ENCODE measurements around the gene SPRR2F. TPM values are rescaled to one million over a fixed set of nuclear protein-coding genes. Genes with fewer than 3 reads are reported as not detected.

The SPRR2F gene
- polyA plus RNA-seq, 1 experiment = not detected

DNA sequence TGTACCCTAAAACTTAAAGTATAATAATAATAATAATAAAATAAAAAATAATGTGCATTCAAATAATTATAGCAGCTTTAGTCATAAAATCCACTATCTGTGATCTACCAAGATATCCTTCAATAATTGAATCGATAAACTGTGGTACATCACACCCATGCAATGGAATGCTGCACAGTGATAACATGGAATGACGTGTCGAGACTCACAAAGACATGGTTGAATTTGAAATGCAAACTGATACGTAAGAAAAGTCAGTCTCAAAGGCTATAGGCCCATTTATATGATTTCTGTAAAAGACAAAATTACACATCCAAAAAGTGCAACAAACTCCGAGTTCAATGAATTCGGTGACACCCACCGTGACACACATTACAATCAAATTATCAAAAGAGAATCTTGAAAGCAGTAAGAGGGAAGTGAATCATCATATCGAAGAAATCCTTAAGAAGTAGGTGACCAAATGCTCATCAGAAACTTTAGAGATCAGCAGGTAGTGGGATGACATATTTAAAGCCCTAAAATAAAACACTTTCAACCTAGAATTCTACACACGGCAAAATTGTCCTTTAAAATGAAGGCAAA is 13.8 kb downstream of the SPRR2F start:
- TF ChIP-seq, protein P1, sequence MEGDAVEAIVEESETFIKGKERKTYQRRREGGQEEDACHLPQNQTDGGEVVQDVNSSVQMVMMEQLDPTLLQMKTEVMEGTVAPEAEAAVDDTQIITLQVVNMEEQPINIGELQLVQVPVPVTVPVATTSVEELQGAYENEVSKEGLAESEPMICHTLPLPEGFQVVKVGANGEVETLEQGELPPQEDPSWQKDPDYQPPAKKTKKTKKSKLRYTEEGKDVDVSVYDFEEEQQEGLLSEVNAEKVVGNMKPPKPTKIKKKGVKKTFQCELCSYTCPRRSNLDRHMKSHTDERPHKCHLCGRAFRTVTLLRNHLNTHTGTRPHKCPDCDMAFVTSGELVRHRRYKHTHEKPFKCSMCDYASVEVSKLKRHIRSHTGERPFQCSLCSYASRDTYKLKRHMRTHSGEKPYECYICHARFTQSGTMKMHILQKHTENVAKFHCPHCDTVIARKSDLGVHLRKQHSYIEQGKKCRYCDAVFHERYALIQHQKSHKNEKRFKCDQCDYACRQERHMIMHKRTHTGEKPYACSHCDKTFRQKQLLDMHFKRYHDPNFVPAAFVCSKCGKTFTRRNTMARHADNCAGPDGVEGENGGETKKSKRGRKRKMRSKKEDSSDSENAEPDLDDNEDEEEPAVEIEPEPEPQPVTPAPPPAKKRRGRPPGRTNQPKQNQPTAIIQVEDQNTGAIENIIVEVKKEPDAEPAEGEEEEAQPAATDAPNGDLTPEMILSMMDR (IDR thresholded peaks at IDR 0.05; ENCODE audit: insufficient read depth, low read depth, low read length) = no peak
- H3K4me3 ChIP-seq (ENCODE audit: low read depth, low read length) = no peak overlapping the region
- CTCF ChIA-PET = no interaction called here
- POLR2A ChIA-PET = no interaction called here
- no peak for DNase-seq (ENCODE audit: low read depth)
- H3K27me3 ChIP-seq (ENCODE audit: control insufficient read depth, insufficient read depth, low read length) = no peaks in the 10 kb centered on the region
- H3K36me3 ChIP-seq (ENCODE audit: control insufficient read depth, insufficient read depth, low read length) = no peaks in the 10 kb centered on the region

DNA sequence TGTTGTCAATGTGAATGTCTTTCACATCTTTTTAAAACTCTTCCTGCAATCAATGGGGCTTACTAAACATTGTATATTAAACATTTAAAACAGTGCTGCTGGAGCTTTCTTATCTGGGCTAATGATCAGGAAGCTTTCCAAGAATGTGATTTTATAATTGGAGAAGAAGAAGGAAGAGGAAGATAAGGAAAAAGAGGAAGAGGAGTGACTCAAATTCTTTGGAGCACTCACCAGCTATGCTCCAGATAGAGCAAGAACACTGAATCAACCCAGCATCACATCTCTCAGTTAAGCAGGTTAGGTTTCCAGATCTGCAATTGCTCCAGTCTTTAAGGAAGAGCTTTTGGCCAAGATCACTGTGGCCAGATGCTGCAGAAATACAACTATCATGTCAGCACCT is 17.6 kb downstream of the SPRR2F start:
- TF ChIP-seq, protein P1 (IDR thresholded peaks at IDR 0.05; ENCODE audit: insufficient read depth, low read depth, low read length) = no peak
- no peaks in the 10 kb centered on the region for H3K36me3 ChIP-seq (ENCODE audit: control insufficient read depth, insufficient read depth, low read length)
- DNase-seq (ENCODE audit: low read depth) = no peak
- H3K27me3 ChIP-seq (ENCODE audit: control insufficient read depth, insufficient read depth, low read length) = no peaks in the 10 kb centered on the region
- no peak overlapping the region for H3K4me3 ChIP-seq (ENCODE audit: low read depth, low read length)
- ChIA-PET POLR2A (no interaction called here), CTCF (no interaction called here)

GRCh38 chr1:153094426-153094825 is 18.9 kb downstream of the SPRR2F start, which contains the start of gene SPRR2E:
TSS of gene SPRR2E (minus strand) at chr1:153094526. CDS start at chr1:153093751, 775 bp downstream.
- no peaks in the 10 kb centered on the region for H3K36me3 ChIP-seq (ENCODE audit: control insufficient read depth, insufficient read depth, low read length)
- H3K4me3 ChIP-seq (ENCODE audit: low read depth, low read length) = no peak within 1 kb of the TSS
- ChIA-PET CTCF (interaction anchor here (0.6 kb wide), 1 partner anchor 537 kb away, joined by 4 read pairs; no protein-coding TSS in a partner anchor), POLR2A (no interaction called here)
- TF ChIP-seq, protein P1 (IDR thresholded peaks at IDR 0.05; ENCODE audit: insufficient read depth, low read depth, low read length) = no peak
- H3K27me3 ChIP-seq (ENCODE audit: control insufficient read depth, insufficient read depth, low read length) = no peaks in the 10 kb centered on the region
- DNase-seq (ENCODE audit: low read depth) = no peak

GRCh38 chr1:153087652-153088051 is 25.7 kb downstream of the SPRR2F start:
- TF ChIP-seq, protein P1 (IDR thresholded peaks at IDR 0.05; ENCODE audit: insufficient read depth, low read depth, low read length) = no peak
- POLR2A ChIA-PET = no interaction called here

DNA sequence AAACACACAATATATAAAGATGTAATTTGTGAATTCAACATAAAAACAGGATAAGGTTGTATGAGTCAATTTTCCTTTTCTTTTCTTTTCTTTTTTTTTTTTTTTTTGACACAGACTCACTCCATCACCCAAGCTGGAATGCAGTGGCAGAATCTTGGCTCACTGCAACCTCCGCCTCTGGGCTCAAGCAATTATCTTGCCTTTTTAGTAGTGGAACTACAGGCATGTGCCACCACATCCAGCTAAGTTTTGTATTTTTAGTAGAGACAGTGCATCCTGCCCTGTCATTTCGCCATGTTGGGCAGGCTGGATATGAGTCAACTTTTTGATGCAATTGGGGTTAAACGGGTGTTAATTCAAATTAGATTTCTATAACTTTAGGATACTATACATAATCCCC is 31.6 kb downstream of the SPRR2F start:
- no peaks in the 10 kb centered on the region for H3K36me3 ChIP-seq (ENCODE audit: control insufficient read depth, insufficient read depth, low read length)

More at GRCh38 chr1:153087652-153088051, 25.7 kb downstream of the SPRR2F start:
- CTCF ChIA-PET = no interaction called here
- no peaks in the 10 kb centered on the region for H3K27me3 ChIP-seq (ENCODE audit: control insufficient read depth, insufficient read depth, low read length)
- H3K4me3 ChIP-seq (ENCODE audit: low read depth, low read length) = no peak overlapping the region
- DNase-seq (ENCODE audit: low read depth) = no peak
- H3K36me3 ChIP-seq (ENCODE audit: control insufficient read depth, insufficient read depth, low read length) = no peaks in the 10 kb centered on the region

More for the DNA sequence above, 31.6 kb downstream of the SPRR2F start:
- H3K27me3 ChIP-seq (ENCODE audit: control insufficient read depth, insufficient read depth, low read length) = no peaks in the 10 kb centered on the region
- no peak for DNase-seq (ENCODE audit: low read depth)
- no peak overlapping the region for H3K4me3 ChIP-seq (ENCODE audit: low read depth, low read length)
- ChIA-PET POLR2A (no interaction called here), CTCF (interaction anchor here (0.6 kb wide), 1 partner anchor 83 kb away, joined by 3 read pairs; no protein-coding TSS in a partner anchor)
- TF ChIP-seq, protein P1 (IDR thresholded peaks at IDR 0.05; ENCODE audit: insufficient read depth, low read depth, low read length) = no peak
